ENCODE measurements around the gene ZHX3. TPM values are rescaled to one million over a fixed set of nuclear protein-coding genes. Genes with fewer than 3 reads are reported as not detected.
A peak's percentile ranks its signal among the peaks of the same experiment; 100 is the strongest.
"Not testable (repeated sequence)": the region's sequence is repeated elsewhere in the genome, so short reads cannot be mapped to it uniquely, and the experiment has no call there.

The ZHX3 gene
- total RNA-seq, 1 donor from 2014 or later, result 34.5 TPM

GRCh38 chr20:41242352-41242751, 75.2 kb downstream of the ZHX3 start:
- Histone ChIP-seq H3K36me3 (no peaks in the 10 kb centered on the region), H3K27me3 (ENCODE audit: low read depth) (no peaks in the 10 kb centered on the region), H3K4me3 (no peak overlapping the region), H3K4me1 (peaks cover 28% of the 10 kb centered on the region), H3K27ac (no peak overlapping the region), H3K9me3 (no peaks in the 10 kb centered on the region)
- intact Hi-C loops (cut with DNase I), result no loop called here
- DNase-seq, result no peak
- TF ChIP-seq CTCF (IDR thresholded peaks at IDR 0.05), result no peak
- no peak for ATAC-seq

GRCh38 chr20:41237233-41237632, 80.3 kb downstream of the ZHX3 start:
- H3K4me1 ChIP-seq, result peaks cover 28% of the 10 kb centered on the region
- intact Hi-C loops (cut with DNase I), result not testable (repeated sequence)

GRCh38 chr20:41236818-41237217, 80.7 kb downstream of the ZHX3 start:
- ATAC-seq; H3K27ac ChIP-seq; H3K4me3 ChIP-seq; DNase-seq; H3K27me3 ChIP-seq (ENCODE audit: low read depth); H3K36me3 ChIP-seq; H3K9me3 ChIP-seq; intact Hi-C loops (cut with DNase I): not testable (repeated sequence)
- H3K4me1 ChIP-seq, result peaks cover 33% of the 10 kb centered on the region

More at GRCh38 chr20:41237233-41237632, 80.3 kb downstream of the ZHX3 start:
- ATAC-seq; DNase-seq; H3K4me3 ChIP-seq; H3K27ac ChIP-seq; H3K36me3 ChIP-seq; H3K27me3 ChIP-seq (ENCODE audit: low read depth); H3K9me3 ChIP-seq: not testable (repeated sequence)

- Histone ChIP-seq H3K27ac (peak overlapping the region; percentile 42), H3K27me3 (ENCODE audit: low read depth) (no peaks in the 10 kb centered on the region), H3K36me3 (no peaks in the 10 kb centered on the region), H3K4me1 (peaks cover 39% of the 10 kb centered on the region), H3K4me3 (no peak overlapping the region), H3K9me3 (no peaks in the 10 kb centered on the region)
- DNase-seq, result no peak
- intact Hi-C loops (cut with DNase I), result no loop called here
- ATAC-seq, result no peak
- TF ChIP-seq CTCF (IDR thresholded peaks at IDR 0.05), result no peak
These were observed 83.0 kb downstream of the ZHX3 start for GRCh38 chr20:41234546-41234945.

- Histone ChIP-seq H3K27me3 (ENCODE audit: low read depth) (no peaks in the 10 kb centered on the region), H3K4me3 (no peak overlapping the region), H3K36me3 (no peaks in the 10 kb centered on the region), H3K4me1 (peaks cover 39% of the 10 kb centered on the region), H3K9me3 (no peaks in the 10 kb centered on the region), H3K27ac (peak overlapping the region; percentile 42)
- DNase-seq, result no peak
- ATAC-seq, result peak in 1 of 2 donors; percentile 6
- intact Hi-C loops (cut with DNase I), result no loop called here
- TF ChIP-seq CTCF (IDR thresholded peaks at IDR 0.05), result no peak
These were observed 83.5 kb downstream of the ZHX3 start for GRCh38 chr20:41234041-41234440.

GRCh38 chr20:41232973-41233926, 84.3 kb downstream of the ZHX3 start:
- intact Hi-C loops (cut with DNase I), result no loop called here
- H3K4me3 ChIP-seq, result no peak overlapping the region
- no peak for DNase-seq
- peaks cover 39% of the 10 kb centered on the region for H3K4me1 ChIP-seq
- ATAC-seq, result peak; percentile 74 to 76
- TF ChIP-seq CTCF (IDR thresholded peaks at IDR 0.05), result no peak
- H3K27me3 ChIP-seq (ENCODE audit: low read depth), result no peaks in the 10 kb centered on the region
- no peaks in the 10 kb centered on the region for H3K9me3 ChIP-seq
- no peaks in the 10 kb centered on the region for H3K36me3 ChIP-seq
- peak overlapping the region; percentile 42 for H3K27ac ChIP-seq
